GM12878 (cell line): ENCODE measurements around the gene DNASE1L3. TPM values are rescaled to one million over a fixed set of nuclear protein-coding genes. Genes with fewer than 3 reads are reported as not detected.

Experiments used
- ATAC-seq: fragments of 200-7000 bp; cut with Tn5 transposase; 3 replicates; pipeline ENCODE4 v1.9.1; 2020; ENCODE audit warnings: mild to moderate bottlenecking, moderate library complexity
- BruUV-seq: library from RNA; stranded (reverse); fragments of 400-500 nt; replicated peaks from 2 replicates; lab custom pipeline; 2021; lab: Mats Ljungman, UMichigan
- CTCF ChIA-PET: fragments of 300-600 bp; sonication (Branson Sonifier 250); formaldehyde crosslinking; extraction: SDS; loops from one replicate; lab custom pipeline; 2021; ENCODE audit warnings: inconsistent platforms; lab: Yijun Ruan, JAX
- POLR2A ChIA-PET: fragments of 350-600 bp; formaldehyde crosslinking; extraction: SDS; loops from one replicate; lab custom pipeline; 2021; ENCODE audit warnings: inconsistent platforms; lab: Charles Lee
- RAD21 ChIA-PET: fragments of 300-600 bp; sonication (Branson Sonifier 250); formaldehyde crosslinking; loops from one replicate; lab custom pipeline; 2023; ENCODE audit warnings: antibody characterized with exemption; ENCODE audit not compliant: unreplicated experiment; lab: Charles Lee
- SMC1A ChIA-PET: fragments of 300-600 bp; sonication (Branson Sonifier 250); formaldehyde crosslinking; loops from one replicate; lab custom pipeline; 2023; ENCODE audit not compliant: unreplicated experiment, uncharacterized antibody; lab: Charles Lee
- DNase-seq: peaks from one replicate; pipeline ENCODE4 v3.0.0-alpha.2; 2011; ENCODE audit warnings: low read depth, low spot score
- FAIRE-seq: peaks from 3 replicates; lab custom pipeline; 2011; peaks lifted over from hg19 to GRCh38; lab: Jason Lieb, UNC
- H2AFZ ChIP-seq: 2 replicates; pipeline ENCODE4 v1.6.0; 2011; ENCODE audit warnings: low read depth, low read length, control low read depth; ENCODE audit not compliant: control insufficient read depth
- H3K27ac ChIP-seq: 2 replicates; pipeline ENCODE4 v1.5.1; 2011; ENCODE audit warnings: control low read depth; ENCODE audit not compliant: control insufficient read depth, insufficient read depth
- H3K27me3 ChIP-seq, 2 experiments: replicated peaks in 1 of 2; 2 replicates each; pipeline versions ENCODE4 v1.6.0 to v1.6.1; 2011; ENCODE audit warnings: low read length in 1 of 2; ENCODE audit not compliant: control insufficient read depth in 2 of 2, insufficient read depth in 2 of 2
- H3K36me3 ChIP-seq, 2 experiments: 2 replicates each; pipeline ENCODE4 v1.5.1; 2011; ENCODE audit warnings: low read length in 1 of 2; ENCODE audit not compliant: control insufficient read depth in 2 of 2, insufficient read depth in 2 of 2
- H3K4me1 ChIP-seq: 2 replicates; pipeline ENCODE4 v1.6.1; 2011; ENCODE audit warnings: mild to moderate bottlenecking, low read length, moderate library complexity, mixed read lengths; ENCODE audit not compliant: control insufficient read depth, insufficient read depth
- H3K4me2 ChIP-seq: 2 replicates; pipeline ENCODE4 v1.6.0; 2011; ENCODE audit warnings: control low read depth; ENCODE audit not compliant: control insufficient read depth, insufficient read depth
- H3K4me3 ChIP-seq: fragments of 200-600 bp; sonication (generic); 2 replicates; pipeline ENCODE4 v1.5.1; 2016
- H3K79me2 ChIP-seq: 2 replicates; pipeline ENCODE4 v1.6.0; 2011; ENCODE audit warnings: low read length; ENCODE audit not compliant: control insufficient read depth, insufficient read depth
- H3K9ac ChIP-seq: 2 replicates; pipeline ENCODE4 v1.8.0; 2011; ENCODE audit warnings: low read length, control low read depth, mixed read lengths; ENCODE audit not compliant: control insufficient read depth, insufficient read depth
- H3K9me3 ChIP-seq: replicated peaks from 3 replicates; pipeline ENCODE4 v1.5.1; 2011; ENCODE audit warnings: mild to moderate bottlenecking, low read length; ENCODE audit not compliant: control insufficient read depth, insufficient read depth
- H4K20me1 ChIP-seq: 2 replicates; pipeline ENCODE4 v1.6.0; 2011; ENCODE audit not compliant: control insufficient read depth, insufficient read depth
- BMI1 ChIP-seq: fragments of 450-650 bp; IDR thresholded peaks from 2 replicates; pipeline ENCODE4 v1.6.1; 2016; ENCODE audit warnings: mild to moderate bottlenecking, moderate library complexity, borderline replicate concordance
- CEBPB ChIP-seq, 2 experiments: fragments of 150-350 bp in 1 of 2; IDR thresholded peaks; 2 replicates each; pipeline ENCODE4 v1.6.1; 2012 to 2014; ENCODE audit warnings: low read depth in 2 of 2, low read length in 2 of 2, borderline replicate concordance in 1 of 2, inconsistent platforms in 1 of 2
- GABPA ChIP-seq: IDR thresholded peaks from 2 replicates; pipeline ENCODE4 v1.6.1; 2014; ENCODE audit warnings: antibody characterized with exemption, low read depth, mild to moderate bottlenecking, inconsistent platforms
- SMAD1 ChIP-seq: fragments of 450-650 bp; IDR thresholded peaks from 2 replicates; pipeline ENCODE4 v1.6.1; 2018; ENCODE audit warnings: mild to moderate bottlenecking, low read depth; ENCODE audit not compliant: partially characterized antibody
- SREBF1 ChIP-seq: IDR thresholded peaks from 2 replicates; pipeline ENCODE4 v1.6.1; 2012; ENCODE audit warnings: mild to moderate bottlenecking, low read length
- YBX1 ChIP-seq: fragments of 450-650 bp; IDR thresholded peaks from 2 replicates; pipeline ENCODE4 v1.6.1; 2016; ENCODE audit warnings: antibody characterized with exemption
- WGBS: methylation state at CpG from one replicate; pipeline ENCODE4 v1.1.6; 2016; ENCODE audit warnings: low lambda C conversion rate; ENCODE audit not compliant: insufficient replicate concordance, insufficient coverage; ENCODE audit errors: missing lambda C conversion rate; 5-methylcytosine and 5-hydroxymethylcytosine counted together
- in situ Hi-C: fragments of 300-500 bp; cut with MboI; formaldehyde crosslinking; loops from 9 replicates; pipeline ENCODE4 v1.14.3; 2018; ENCODE audit warnings: mixed read lengths
- intact Hi-C: fragments of 100-400 bp; cut with micrococcal nuclease; formaldehyde crosslinking; loops from one replicate; pipeline ENCODE4 v1.14.2; 2022; ENCODE audit not compliant: unreplicated experiment
- polyA plus RNA-seq, 11 experiments: library from polyadenylated mRNA; depleted of rRNA in 4 of 11; unstranded in 6 of 11; stranded (reverse) in 5 of 11; fragments of >200 nt; fragmentation: Nextera tagmentation in 4 of 11; fragmentation: Illumina TruSeq in 1 of 11; extraction: Ambion mirVana in 4 of 11; extraction: Trizol in 1 of 11; gene quantifications; 1 replicate in 1 of 11; 2 replicates in 10 of 11; pipeline versions ENCODE4 v1.2.1 to v1.2.3, GENCODE V29; 2011 to 2016; ENCODE audit warnings: inconsistent platforms in 2 of 11, missing spikeins in 2 of 11, low read depth in 1 of 11
- total RNA-seq, 4 experiments: library from RNA; depleted of rRNA in 3 of 4; stranded (reverse); fragments of >200 nt in 3 of 4; fragmentation: Illumina TruSeq in 1 of 4; extraction: Trizol in 1 of 4; gene quantifications; 2 replicates each; pipeline versions ENCODE4 v1.2.1 to v1.2.3, GENCODE V29; 2013 to 2021
- TF ChIP-seq, protein P1 (sequence below): IDR thresholded peaks from 2 replicates; pipeline ENCODE4 v1.6.1; 2011; ENCODE audit warnings: mild to moderate bottlenecking, low read depth, low read length, moderate library complexity; ENCODE audit not compliant: insufficient replicate concordance
- TF ChIP-seq, protein P2 (sequence below): fragments of 450-650 bp; IDR thresholded peaks from 2 replicates; pipeline ENCODE4 v1.6.1; 2014; ENCODE audit warnings: mild to moderate bottlenecking
- TF ChIP-seq, protein P3 (sequence below): fragments of 450-650 bp; formaldehyde crosslinking; IDR thresholded peaks from 2 replicates; pipeline ENCODE4 v1.5.0; 2022; ENCODE audit warnings: mild to moderate bottlenecking, missing genetic modification characterization
- TF ChIP-seq, protein P4 (sequence below): fragments of 450-650 bp; IDR thresholded peaks from 2 replicates; pipeline ENCODE4 v1.6.1; 2017; ENCODE audit warnings: low read depth, mild to moderate bottlenecking, moderate library complexity
- TF ChIP-seq, protein P5 (sequence below): IDR thresholded peaks from 2 replicates; pipeline ENCODE4 v1.6.1; 2011; ENCODE audit warnings: borderline replicate concordance, low read depth, mild to moderate bottlenecking, moderate library complexity, mixed read lengths, low read length; ENCODE audit not compliant: insufficient read depth; ENCODE audit errors: extremely low read length

DNASE1L3 gene
- total and polyA plus RNA-seq, 10 of the 15 experiments (the other 5 are each of a cell fraction or from before 2014, with no cell fraction given), result 3.2 to 72.1 (median 6.3) TPM

DNA sequence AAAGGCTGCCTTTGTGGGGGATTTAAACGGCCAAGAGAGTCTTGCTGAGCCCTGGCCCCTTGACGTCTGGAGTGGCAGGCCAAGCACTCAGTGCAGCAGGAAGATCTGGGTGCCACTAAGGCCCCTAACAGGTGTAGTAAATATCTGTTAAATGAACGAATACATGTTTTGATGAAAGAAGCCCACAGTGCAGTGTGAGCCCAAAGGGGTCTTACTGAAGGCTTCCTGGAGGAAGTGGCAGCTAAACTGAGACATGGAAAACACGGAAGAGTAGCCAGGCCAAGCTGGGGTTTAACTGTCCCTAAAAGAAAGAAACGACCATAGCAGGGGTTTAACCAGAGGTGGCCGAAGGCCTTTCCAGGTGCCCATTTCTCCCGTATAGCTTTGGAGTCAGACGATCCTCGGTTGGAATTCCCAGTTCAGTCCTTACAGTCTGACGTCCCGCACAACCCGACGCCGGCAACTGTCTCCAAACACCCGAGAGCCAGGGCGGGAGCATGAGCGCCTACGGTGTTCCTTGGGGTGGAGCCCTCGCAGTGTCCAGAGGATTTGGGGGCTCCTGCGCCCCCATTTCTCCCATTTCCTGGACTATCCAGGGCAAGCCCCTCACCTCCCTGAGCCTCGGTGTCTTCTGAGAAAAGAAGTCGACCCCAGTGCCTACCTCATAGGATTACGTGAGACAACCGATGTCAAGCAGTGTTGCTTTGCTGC, 25.9 kb upstream of the DNASE1L3 start (continued):
- TF ChIP-seq CEBPB (IDR thresholded peaks at IDR 0.05; ENCODE audit: borderline replicate concordance in 1 of 2, low read depth in 2 of 2, low read length in 2 of 2) (no peak), SREBF1 (no peak)
- TF ChIP-seq, protein P1, sequence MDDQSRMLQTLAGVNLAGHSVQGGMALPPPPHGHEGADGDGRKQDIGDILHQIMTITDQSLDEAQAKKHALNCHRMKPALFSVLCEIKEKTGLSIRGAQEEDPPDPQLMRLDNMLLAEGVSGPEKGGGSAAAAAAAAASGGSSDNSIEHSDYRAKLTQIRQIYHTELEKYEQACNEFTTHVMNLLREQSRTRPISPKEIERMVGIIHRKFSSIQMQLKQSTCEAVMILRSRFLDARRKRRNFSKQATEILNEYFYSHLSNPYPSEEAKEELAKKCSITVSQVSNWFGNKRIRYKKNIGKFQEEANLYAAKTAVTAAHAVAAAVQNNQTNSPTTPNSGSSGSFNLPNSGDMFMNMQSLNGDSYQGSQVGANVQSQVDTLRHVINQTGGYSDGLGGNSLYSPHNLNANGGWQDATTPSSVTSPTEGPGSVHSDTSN, result no peak

DNA sequence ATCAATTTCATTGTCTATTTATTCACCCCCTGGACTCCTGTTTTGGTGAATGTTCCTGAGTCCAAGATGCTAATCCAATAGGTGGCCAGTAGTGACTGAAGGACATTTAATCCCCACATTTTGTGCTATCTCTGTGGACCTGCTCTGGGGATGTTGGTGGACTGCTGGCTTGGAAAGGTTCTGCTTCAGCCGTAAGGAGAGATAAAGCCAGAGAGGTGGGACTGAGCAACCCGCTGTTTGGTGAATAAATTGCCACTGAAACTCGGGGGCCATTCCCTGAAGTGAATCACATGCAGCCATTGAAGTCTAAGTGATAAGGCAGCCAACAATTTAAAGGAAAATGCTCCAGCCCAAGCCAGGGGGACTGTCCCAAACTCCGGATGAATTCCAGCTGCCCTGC, 25.2 kb upstream of the DNASE1L3 start:
- H3K9me3 ChIP-seq, result no peaks in the 10 kb centered on the region
- 88% methylated on average over 4 of the region's 4 CpGs for WGBS
- no peak overlapping the region for H3K4me2 ChIP-seq
- DNase-seq (no peak), ATAC-seq (no peak), FAIRE-seq (no peak)
- H3K9ac ChIP-seq, result no peak overlapping the region
- H3K36me3 ChIP-seq, result no peaks in the 10 kb centered on the region
- H3K79me2 ChIP-seq, result peaks cover 1% of the 10 kb centered on the region
- in situ Hi-C loops, result no loop called here
- H4K20me1 ChIP-seq, result no peaks in the 10 kb centered on the region
- H3K27me3 ChIP-seq, result no peaks in the 10 kb centered on the region
- no peak overlapping the region for H3K4me3 ChIP-seq
- RAD21 ChIA-PET, result interaction anchor here (0.6 to 6.6 kb wide), 8 partner anchors 17 to 71 kb away, joined by 3 to 92 read pairs (median 24); partner anchors contain the start of genes HTD2 and RPP14
- intact Hi-C loops, result loop anchor here (2.0 to 5.0 kb wide), 2 partner anchors 21 to 61 kb away; no protein-coding TSS in a partner anchor
- CTCF ChIA-PET, result interaction anchor here (1.0 to 6.6 kb wide), 7 partner anchors 13 to 71 kb away, joined by 3 to 110 read pairs (median 35); partner anchors contain the start of genes HTD2 and RPP14
- SMC1A ChIA-PET, result interaction anchor here (1.0 to 9.9 kb wide), 9 partner anchors 13 to 70 kb away, joined by 3 to 228 read pairs (median 22); partner anchors contain the start of genes DNASE1L3, HTD2 and RPP14
- H3K27ac ChIP-seq, result no peak overlapping the region
- H3K4me1 ChIP-seq, result peaks cover 13% of the 10 kb centered on the region
- no peak overlapping the region for H2AFZ ChIP-seq
- no TSS peak for BruUV-seq
- POLR2A ChIA-PET, result interaction anchor here (0.7 to 8.7 kb wide), 4 partner anchors 15 to 39 kb away, joined by 6 to 166 read pairs (median 62); no protein-coding TSS in a partner anchor
- TF ChIP-seq BMI1 (no peak), GABPA (no peak), YBX1 (no peak), SMAD1 (no peak)
- TF ChIP-seq, protein P2, sequence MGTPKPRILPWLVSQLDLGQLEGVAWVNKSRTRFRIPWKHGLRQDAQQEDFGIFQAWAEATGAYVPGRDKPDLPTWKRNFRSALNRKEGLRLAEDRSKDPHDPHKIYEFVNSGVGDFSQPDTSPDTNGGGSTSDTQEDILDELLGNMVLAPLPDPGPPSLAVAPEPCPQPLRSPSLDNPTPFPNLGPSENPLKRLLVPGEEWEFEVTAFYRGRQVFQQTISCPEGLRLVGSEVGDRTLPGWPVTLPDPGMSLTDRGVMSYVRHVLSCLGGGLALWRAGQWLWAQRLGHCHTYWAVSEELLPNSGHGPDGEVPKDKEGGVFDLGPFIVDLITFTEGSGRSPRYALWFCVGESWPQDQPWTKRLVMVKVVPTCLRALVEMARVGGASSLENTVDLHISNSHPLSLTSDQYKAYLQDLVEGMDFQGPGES, result no peak
- TF ChIP-seq, protein P3, sequence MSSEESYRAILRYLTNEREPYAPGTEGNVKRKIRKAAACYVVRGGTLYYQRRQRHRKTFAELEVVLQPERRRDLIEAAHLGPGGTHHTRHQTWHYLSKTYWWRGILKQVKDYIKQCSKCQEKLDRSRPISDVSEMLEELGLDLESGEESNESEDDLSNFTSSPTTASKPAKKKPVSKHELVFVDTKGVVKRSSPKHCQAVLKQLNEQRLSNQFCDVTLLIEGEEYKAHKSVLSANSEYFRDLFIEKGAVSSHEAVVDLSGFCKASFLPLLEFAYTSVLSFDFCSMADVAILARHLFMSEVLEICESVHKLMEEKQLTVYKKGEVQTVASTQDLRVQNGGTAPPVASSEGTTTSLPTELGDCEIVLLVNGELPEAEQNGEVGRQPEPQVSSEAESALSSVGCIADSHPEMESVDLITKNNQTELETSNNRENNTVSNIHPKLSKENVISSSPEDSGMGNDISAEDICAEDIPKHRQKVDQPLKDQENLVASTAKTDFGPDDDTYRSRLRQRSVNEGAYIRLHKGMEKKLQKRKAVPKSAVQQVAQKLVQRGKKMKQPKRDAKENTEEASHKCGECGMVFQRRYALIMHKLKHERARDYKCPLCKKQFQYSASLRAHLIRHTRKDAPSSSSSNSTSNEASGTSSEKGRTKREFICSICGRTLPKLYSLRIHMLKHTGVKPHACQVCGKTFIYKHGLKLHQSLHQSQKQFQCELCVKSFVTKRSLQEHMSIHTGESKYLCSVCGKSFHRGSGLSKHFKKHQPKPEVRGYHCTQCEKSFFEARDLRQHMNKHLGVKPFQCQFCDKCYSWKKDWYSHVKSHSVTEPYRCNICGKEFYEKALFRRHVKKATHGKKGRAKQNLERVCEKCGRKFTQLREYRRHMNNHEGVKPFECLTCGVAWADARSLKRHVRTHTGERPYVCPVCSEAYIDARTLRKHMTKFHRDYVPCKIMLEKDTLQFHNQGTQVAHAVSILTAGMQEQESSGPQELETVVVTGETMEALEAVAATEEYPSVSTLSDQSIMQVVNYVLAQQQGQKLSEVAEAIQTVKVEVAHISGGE, result no peak
- TF ChIP-seq, protein P4, sequence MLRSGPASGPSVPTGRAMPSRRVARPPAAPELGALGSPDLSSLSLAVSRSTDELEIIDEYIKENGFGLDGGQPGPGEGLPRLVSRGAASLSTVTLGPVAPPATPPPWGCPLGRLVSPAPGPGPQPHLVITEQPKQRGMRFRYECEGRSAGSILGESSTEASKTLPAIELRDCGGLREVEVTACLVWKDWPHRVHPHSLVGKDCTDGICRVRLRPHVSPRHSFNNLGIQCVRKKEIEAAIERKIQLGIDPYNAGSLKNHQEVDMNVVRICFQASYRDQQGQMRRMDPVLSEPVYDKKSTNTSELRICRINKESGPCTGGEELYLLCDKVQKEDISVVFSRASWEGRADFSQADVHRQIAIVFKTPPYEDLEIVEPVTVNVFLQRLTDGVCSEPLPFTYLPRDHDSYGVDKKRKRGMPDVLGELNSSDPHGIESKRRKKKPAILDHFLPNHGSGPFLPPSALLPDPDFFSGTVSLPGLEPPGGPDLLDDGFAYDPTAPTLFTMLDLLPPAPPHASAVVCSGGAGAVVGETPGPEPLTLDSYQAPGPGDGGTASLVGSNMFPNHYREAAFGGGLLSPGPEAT, result no peak
- TF ChIP-seq, protein P5, sequence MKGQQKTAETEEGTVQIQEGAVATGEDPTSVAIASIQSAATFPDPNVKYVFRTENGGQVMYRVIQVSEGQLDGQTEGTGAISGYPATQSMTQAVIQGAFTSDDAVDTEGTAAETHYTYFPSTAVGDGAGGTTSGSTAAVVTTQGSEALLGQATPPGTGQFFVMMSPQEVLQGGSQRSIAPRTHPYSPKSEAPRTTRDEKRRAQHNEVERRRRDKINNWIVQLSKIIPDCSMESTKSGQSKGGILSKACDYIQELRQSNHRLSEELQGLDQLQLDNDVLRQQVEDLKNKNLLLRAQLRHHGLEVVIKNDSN, result no peak
